Sigmoid colon (tissue), 3 donors: ENCODE data around the gene EMILIN2.

Experiments
- CTCF ChIP-seq, 4 experiments: fragments of 450-650 bp in 3 of 4; fragments of 200-600 bp in 1 of 4; IDR thresholded peaks; one replicate each; pipeline ENCODE4 v1.5.1; 2016 to 2019; ENCODE audit warnings: antibody characterized with exemption in 4 of 4, mild to moderate bottlenecking in 3 of 4, moderate library complexity in 2 of 4
- POLR2A ChIP-seq, 2 donors: fragments of 450-650 bp; IDR thresholded peaks; one replicate each; pipeline ENCODE4 v1.6.1; 2016; ENCODE audit warnings: antibody characterized with exemption in 2 of 2, mild to moderate bottlenecking in 2 of 2, moderate library complexity in 2 of 2

- TF ChIP-seq CTCF (IDR thresholded peaks at IDR 0.05) (no peak), POLR2A (IDR thresholded peaks at IDR 0.05) (no peak)
Measured at GRCh38 chr18:2805970-2806943, 40.5 kb upstream of the EMILIN2 start.
